Astrocyte (in vitro differentiated cells and primary cell): ENCODE data around the gene C12orf42. TPM values are rescaled to one million over a fixed set of nuclear protein-coding genes. Genes with fewer than 3 reads are reported as not detected.

Experiments
- DNase-seq: peaks from one replicate; pipeline ENCODE4 v3.0.0-alpha.2; 2010; ENCODE audit warnings: low read depth
- FAIRE-seq: peaks from 2 replicates; lab custom pipeline; 2011; peaks lifted over from hg19 to GRCh38; lab: Jason Lieb, UNC
- H2AFZ ChIP-seq: 2 replicates; pipeline ENCODE4 v1.6.0; 2012; ENCODE audit warnings: low read depth, low read length, inconsistent platforms
- H3K27ac ChIP-seq: 2 replicates; pipeline ENCODE4 v1.5.1; 2011; ENCODE audit warnings: low read depth, low read length, inconsistent platforms
- H3K27me3 ChIP-seq: 2 replicates; pipeline ENCODE4 v1.6.0; 2011; ENCODE audit warnings: low read length, inconsistent platforms; ENCODE audit not compliant: insufficient read depth
- H3K36me3 ChIP-seq: 2 replicates; pipeline ENCODE4 v1.5.1; 2011; ENCODE audit warnings: low read length, inconsistent platforms; ENCODE audit not compliant: insufficient read depth
- H3K4me1 ChIP-seq: 2 replicates; pipeline ENCODE4 v1.5.1; 2011; ENCODE audit warnings: low read length, inconsistent platforms; ENCODE audit not compliant: insufficient read depth
- H3K4me2 ChIP-seq: 2 replicates; pipeline ENCODE4 v1.6.0; 2012; ENCODE audit warnings: low read length, inconsistent platforms
- H3K4me3 ChIP-seq: 2 replicates; pipeline ENCODE4 v1.5.1; 2011; ENCODE audit warnings: low read depth, mild to moderate bottlenecking, low read length, inconsistent platforms; ENCODE audit not compliant: insufficient read depth
- H3K79me2 ChIP-seq: 2 replicates; pipeline ENCODE4 v1.6.0; 2012; ENCODE audit warnings: mild to moderate bottlenecking, low read length, inconsistent platforms; ENCODE audit not compliant: insufficient read depth
- H3K9ac ChIP-seq: 2 replicates; pipeline ENCODE4 v1.6.0; 2012; ENCODE audit warnings: mild to moderate bottlenecking, low read length, inconsistent platforms
- H3K9me3 ChIP-seq: 2 replicates; pipeline ENCODE4 v1.5.1; 2012; ENCODE audit warnings: low read depth, mild to moderate bottlenecking, low read length, inconsistent platforms; ENCODE audit not compliant: insufficient read depth
- H4K20me1 ChIP-seq: 2 replicates; pipeline ENCODE4 v1.6.0; 2012; ENCODE audit warnings: low read length, inconsistent platforms; ENCODE audit not compliant: insufficient read depth
- H3K27ac Mint-ChIP-seq: one replicate; pipeline ENCODE4 v1.8.0; 2021; ENCODE audit warnings: mild to moderate bottlenecking, mixed read lengths; ENCODE audit not compliant: unreplicated experiment
- H3K27me3 Mint-ChIP-seq: one replicate; pipeline ENCODE4 v1.8.0; 2021; ENCODE audit warnings: low read depth, mixed read lengths; ENCODE audit not compliant: unreplicated experiment
- H3K36me3 Mint-ChIP-seq: one replicate; pipeline ENCODE4 v1.8.0; 2021; ENCODE audit warnings: low read depth, mixed read lengths; ENCODE audit not compliant: unreplicated experiment
- H3K4me1 Mint-ChIP-seq: one replicate; pipeline ENCODE4 v1.8.0; 2021; ENCODE audit warnings: low read depth, mixed read lengths; ENCODE audit not compliant: unreplicated experiment
- H3K4me3 Mint-ChIP-seq: one replicate; pipeline ENCODE4 v1.8.0; 2021; ENCODE audit warnings: mild to moderate bottlenecking, moderate library complexity, mixed read lengths; ENCODE audit not compliant: unreplicated experiment
- H3K9me3 Mint-ChIP-seq: one replicate; pipeline ENCODE4 v1.8.0; 2021; ENCODE audit warnings: mild to moderate bottlenecking, mixed read lengths; ENCODE audit not compliant: unreplicated experiment
- CTCF ChIP-seq: IDR thresholded peaks from 2 replicates; pipeline ENCODE4 v1.5.1; 2011; ENCODE audit warnings: low read depth, mild to moderate bottlenecking, inconsistent platforms, low read length, moderate library complexity; ENCODE audit not compliant: insufficient read depth
- EZH2 ChIP-seq: IDR thresholded peaks from 2 replicates; pipeline ENCODE4 v1.6.1; 2012; ENCODE audit warnings: mild to moderate bottlenecking, low read length, inconsistent platforms; ENCODE audit not compliant: insufficient read depth
- total RNA-seq: library from RNA; stranded (reverse); gene quantifications from 2 replicates; pipeline ENCODE4 v1.2.1, GENCODE V29; 2021

The C12orf42 gene
- total RNA-seq, 1 donor from 2014 or later: not detected

- FAIRE-seq: no peak
- H3K4me3 ChIP-seq: no peak overlapping the region
- Mint-ChIP-seq H3K9me3 (no peaks in the 10 kb centered on the region), H3K4me3 (no peak overlapping the region), H3K27ac (no peak overlapping the region), H3K27me3 (peaks cover 29% of the 10 kb centered on the region), H3K4me1 (no peaks in the 10 kb centered on the region), H3K36me3 (no peaks in the 10 kb centered on the region)
- no peaks in the 10 kb centered on the region for H4K20me1 ChIP-seq
- no peaks in the 10 kb centered on the region for H3K36me3 ChIP-seq
- no peaks in the 10 kb centered on the region for H3K4me1 ChIP-seq
- no peak overlapping the region for H2AFZ ChIP-seq
- H3K27me3 ChIP-seq: peaks cover 3% of the 10 kb centered on the region
- no peaks in the 10 kb centered on the region for H3K79me2 ChIP-seq
- no peak for DNase-seq
- no peak overlapping the region for H3K27ac ChIP-seq
- TF ChIP-seq EZH2 (no peak), CTCF (no peak)
- H3K9ac ChIP-seq: no peak overlapping the region
- H3K4me2 ChIP-seq: no peak overlapping the region
- H3K9me3 ChIP-seq: no peaks in the 10 kb centered on the region
Measured at GRCh38 chr12:103303484-103303883, 192.3 kb downstream of the C12orf42 start.

GRCh38 chr12:103301642-103302591, 193.9 kb downstream of the C12orf42 start:
- H3K4me1 ChIP-seq: no peaks in the 10 kb centered on the region
- H4K20me1 ChIP-seq: no peaks in the 10 kb centered on the region
- H2AFZ ChIP-seq: no peak overlapping the region
- H3K27ac ChIP-seq: no peak overlapping the region
- H3K9me3 ChIP-seq: no peaks in the 10 kb centered on the region
- FAIRE-seq: no peak
- Mint-ChIP-seq H3K36me3 (no peaks in the 10 kb centered on the region), H3K9me3 (no peaks in the 10 kb centered on the region), H3K27ac (no peak overlapping the region), H3K27me3 (peaks cover 22% of the 10 kb centered on the region), H3K4me3 (peak overlapping the region; percentile 45), H3K4me1 (no peaks in the 10 kb centered on the region)
- peaks cover 3% of the 10 kb centered on the region for H3K27me3 ChIP-seq
- H3K4me3 ChIP-seq: no peak overlapping the region
- H3K79me2 ChIP-seq: no peaks in the 10 kb centered on the region
- H3K9ac ChIP-seq: no peak overlapping the region
- H3K4me2 ChIP-seq: peak overlapping the region; percentile 11
- H3K36me3 ChIP-seq: no peaks in the 10 kb centered on the region
- TF ChIP-seq EZH2: no peak
- DNase-seq: no peak

DNA sequence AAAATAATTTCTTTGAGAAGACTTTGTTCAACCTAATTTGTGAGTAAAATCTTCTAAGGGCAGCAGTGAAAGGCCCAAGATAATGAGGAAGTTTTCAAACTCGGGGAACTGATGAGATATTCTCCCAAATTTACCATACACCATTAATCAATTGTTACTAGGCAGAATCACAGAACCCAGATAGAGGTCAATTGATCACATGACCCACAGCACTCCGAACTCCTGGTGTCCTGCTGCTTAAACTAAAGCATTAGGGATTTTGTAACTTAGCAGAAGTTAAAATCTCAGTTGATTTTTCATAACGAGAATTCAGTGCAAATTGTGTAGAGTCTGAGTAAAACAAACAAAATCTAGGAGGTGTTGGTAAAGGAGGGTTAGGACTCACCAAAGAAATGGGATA, 207.8 kb downstream of the C12orf42 start:
- DNase-seq (no peak), FAIRE-seq (no peak)
- Histone ChIP-seq H3K4me3 (no peak overlapping the region), H3K27me3 (no peaks in the 10 kb centered on the region), H3K9ac (no peak overlapping the region), H4K20me1 (no peaks in the 10 kb centered on the region), H3K79me2 (no peaks in the 10 kb centered on the region), H3K27ac (no peak overlapping the region), H3K4me2 (no peak overlapping the region), H2AFZ (no peak overlapping the region), H3K36me3 (no peaks in the 10 kb centered on the region), H3K9me3 (no peaks in the 10 kb centered on the region), H3K4me1 (no peaks in the 10 kb centered on the region)
- H3K36me3 Mint-ChIP-seq: no peaks in the 10 kb centered on the region
- H3K27ac Mint-ChIP-seq: no peak overlapping the region
- H3K9me3 Mint-ChIP-seq: peaks cover 3% of the 10 kb centered on the region
- no peaks in the 10 kb centered on the region for H3K4me1 Mint-ChIP-seq
- TF ChIP-seq CTCF: no peak
- TF ChIP-seq EZH2: no peak
- no peak overlapping the region for H3K4me3 Mint-ChIP-seq
- H3K27me3 Mint-ChIP-seq: no peaks in the 10 kb centered on the region
